HEK293T (cell line): ENCODE measurements around the gene ARHGEF16.

ENCODE experiments used
- CTCF ChIA-PET: fragments of 350-600 bp; formaldehyde crosslinking; extraction: SDS; loops from one replicate; lab custom pipeline; 2021; ENCODE audit warnings: antibody characterized with exemption, inconsistent platforms; lab: Yijun Ruan, JAX
- POLR2A ChIA-PET: fragments of 350-600 bp; formaldehyde crosslinking; extraction: SDS; loops from one replicate; lab custom pipeline; 2020; ENCODE audit warnings: antibody characterized with exemption, inconsistent platforms; lab: Yijun Ruan, JAX
- DNase-seq: peaks from one replicate; pipeline ENCODE4 v3.0.0; 2012; ENCODE audit warnings: mixed read lengths; ENCODE audit errors: extremely low spot score
- ARNT ChIP-seq: fragments of 450-650 bp; IDR thresholded peaks from 2 replicates; pipeline ENCODE4 v1.6.1; 2017; ENCODE audit warnings: mild to moderate bottlenecking
- BHLHE40 ChIP-seq: fragments of 450-650 bp; IDR thresholded peaks from 2 replicates; pipeline ENCODE4 v1.6.1; 2016; ENCODE audit warnings: mild to moderate bottlenecking, moderate library complexity, borderline replicate concordance
- CTBP1 ChIP-seq: fragments of 450-650 bp; IDR thresholded peaks from 2 replicates; pipeline ENCODE4 v1.6.1; 2016; ENCODE audit warnings: borderline replicate concordance
- ELF4 ChIP-seq: fragments of 450-650 bp; IDR thresholded peaks from 2 replicates; pipeline ENCODE4 v1.6.1; 2017; ENCODE audit warnings: antibody characterized with exemption
- FOXA1 ChIP-seq: fragments of 450-650 bp; IDR thresholded peaks from 2 replicates; pipeline ENCODE4 v1.6.1; 2016; ENCODE audit warnings: mild to moderate bottlenecking
- FOXK2 ChIP-seq: fragments of 450-650 bp; IDR thresholded peaks from 2 replicates; pipeline ENCODE4 v1.6.1; 2016; ENCODE audit warnings: mild to moderate bottlenecking
- FOXM1 ChIP-seq: fragments of 450-650 bp; IDR thresholded peaks from 2 replicates; pipeline ENCODE4 v1.6.1; 2017; ENCODE audit warnings: mild to moderate bottlenecking, borderline replicate concordance
- HDGF ChIP-seq: fragments of 450-650 bp; IDR thresholded peaks from 2 replicates; pipeline ENCODE4 v1.6.1; 2017; ENCODE audit warnings: antibody characterized with exemption, borderline replicate concordance
- L3MBTL2 ChIP-seq: fragments of 450-650 bp; conservative IDR thresholded peaks from 2 replicates; pipeline ENCODE4 v1.6.1; 2016; ENCODE audit warnings: mild to moderate bottlenecking
- LEF1 ChIP-seq: fragments of 450-650 bp; IDR thresholded peaks from 2 replicates; pipeline ENCODE4 v1.6.1; 2017; ENCODE audit warnings: mild to moderate bottlenecking, borderline replicate concordance
- NFRKB ChIP-seq: fragments of 450-650 bp; IDR thresholded peaks from 2 replicates; pipeline ENCODE4 v1.6.1; 2016; ENCODE audit warnings: mild to moderate bottlenecking, moderate library complexity
- SP1 ChIP-seq: fragments of 450-650 bp; IDR thresholded peaks from 2 replicates; pipeline ENCODE4 v1.6.1; 2017
- SUZ12 ChIP-seq: fragments of 450-650 bp; IDR thresholded peaks from 2 replicates; pipeline ENCODE4 v1.6.1; 2016; ENCODE audit warnings: mild to moderate bottlenecking
- TARDBP ChIP-seq: fragments of 450-650 bp; IDR thresholded peaks from 2 replicates; pipeline ENCODE4 v1.6.1; 2016
- ZNF384 ChIP-seq: fragments of 450-650 bp; IDR thresholded peaks from 2 replicates; pipeline ENCODE4 v1.6.1; 2016
- TF ChIP-seq, protein P1 (sequence below): fragments of 450-650 bp; IDR thresholded peaks from 2 replicates; pipeline ENCODE4 v1.6.1; 2016

ARHGEF16 gene

DNA sequence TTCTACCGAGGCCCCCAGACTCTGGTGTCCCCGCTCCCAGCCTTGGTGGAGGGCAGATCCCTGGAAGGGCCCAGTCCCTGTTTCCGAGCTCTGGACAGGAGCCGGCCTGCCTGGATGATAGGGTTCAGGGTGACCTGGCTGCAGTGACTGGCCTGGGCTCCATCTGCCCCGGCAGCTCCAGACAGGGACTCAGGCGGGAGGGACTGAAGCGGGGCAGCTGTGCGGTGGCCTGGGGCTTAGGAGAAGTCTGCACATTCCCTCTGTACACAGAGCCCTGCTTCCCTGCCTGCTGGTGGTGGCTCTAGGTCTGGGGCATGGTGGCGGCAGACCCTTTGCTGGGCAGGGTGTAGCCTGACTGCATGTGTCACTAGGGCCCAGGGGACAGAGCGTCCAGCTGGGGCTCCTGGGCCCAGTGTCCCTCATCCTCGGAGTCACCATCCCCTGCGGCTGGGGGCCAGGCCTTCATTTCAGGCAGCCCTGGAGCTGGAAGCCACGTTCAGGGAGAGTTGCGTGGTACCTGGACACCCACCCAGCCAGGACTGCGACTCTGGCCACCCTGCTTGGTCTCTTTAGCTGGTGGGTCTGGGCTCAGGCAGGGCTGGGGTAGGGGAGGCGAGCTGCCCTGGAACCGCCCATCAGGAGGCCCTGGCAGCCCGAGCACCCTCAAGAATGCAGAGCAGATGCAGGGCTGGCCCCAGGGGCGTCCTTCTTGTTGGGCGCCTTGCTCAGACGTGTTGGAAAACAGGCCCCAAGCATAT, 9.6 kb downstream of the ARHGEF16 start:
- no peak for DNase-seq
- POLR2A ChIA-PET = no interaction called here
- TF ChIP-seq SUZ12 (no peak), ZNF384 (no peak), BHLHE40 (no peak), SP1 (no peak), ELF4 (no peak), ARNT (no peak), LEF1 (no peak)
- TF ChIP-seq, protein P1, sequence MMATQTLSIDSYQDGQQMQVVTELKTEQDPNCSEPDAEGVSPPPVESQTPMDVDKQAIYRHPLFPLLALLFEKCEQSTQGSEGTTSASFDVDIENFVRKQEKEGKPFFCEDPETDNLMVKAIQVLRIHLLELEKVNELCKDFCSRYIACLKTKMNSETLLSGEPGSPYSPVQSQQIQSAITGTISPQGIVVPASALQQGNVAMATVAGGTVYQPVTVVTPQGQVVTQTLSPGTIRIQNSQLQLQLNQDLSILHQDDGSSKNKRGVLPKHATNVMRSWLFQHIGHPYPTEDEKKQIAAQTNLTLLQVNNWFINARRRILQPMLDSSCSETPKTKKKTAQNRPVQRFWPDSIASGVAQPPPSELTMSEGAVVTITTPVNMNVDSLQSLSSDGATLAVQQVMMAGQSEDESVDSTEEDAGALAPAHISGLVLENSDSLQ = no peak
- CTCF ChIA-PET = interaction anchor here (2.0 kb wide), 1 partner anchor 11 kb away, joined by 9 read pairs; no protein-coding TSS in a partner anchor

DNA sequence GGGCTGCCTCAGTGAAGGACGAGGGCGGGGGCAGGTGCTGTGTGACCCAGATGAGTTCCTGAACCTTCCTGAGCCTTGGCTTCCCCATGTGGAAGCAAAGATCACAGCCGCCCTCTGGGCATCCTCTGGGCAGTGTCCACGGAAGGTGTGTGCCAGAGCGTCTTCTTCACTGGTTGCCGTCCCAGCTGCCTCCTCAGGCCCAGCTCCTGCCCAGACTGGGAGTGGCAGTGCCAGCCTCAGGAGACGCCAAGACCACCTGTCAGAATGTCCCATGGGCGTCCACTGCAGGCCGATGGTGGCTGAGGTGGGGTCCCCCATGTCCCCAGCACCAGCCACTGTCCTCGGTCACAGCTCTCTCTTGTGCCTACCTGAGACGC, 10.2 kb downstream of the ARHGEF16 start:
- no peak for TF ChIP-seq HDGF
- TF ChIP-seq CTBP1 = no peak
- no peak for TF ChIP-seq FOXK2
- no peak for DNase-seq
- ChIA-PET POLR2A (no interaction called here), CTCF (no interaction called here)

DNA sequence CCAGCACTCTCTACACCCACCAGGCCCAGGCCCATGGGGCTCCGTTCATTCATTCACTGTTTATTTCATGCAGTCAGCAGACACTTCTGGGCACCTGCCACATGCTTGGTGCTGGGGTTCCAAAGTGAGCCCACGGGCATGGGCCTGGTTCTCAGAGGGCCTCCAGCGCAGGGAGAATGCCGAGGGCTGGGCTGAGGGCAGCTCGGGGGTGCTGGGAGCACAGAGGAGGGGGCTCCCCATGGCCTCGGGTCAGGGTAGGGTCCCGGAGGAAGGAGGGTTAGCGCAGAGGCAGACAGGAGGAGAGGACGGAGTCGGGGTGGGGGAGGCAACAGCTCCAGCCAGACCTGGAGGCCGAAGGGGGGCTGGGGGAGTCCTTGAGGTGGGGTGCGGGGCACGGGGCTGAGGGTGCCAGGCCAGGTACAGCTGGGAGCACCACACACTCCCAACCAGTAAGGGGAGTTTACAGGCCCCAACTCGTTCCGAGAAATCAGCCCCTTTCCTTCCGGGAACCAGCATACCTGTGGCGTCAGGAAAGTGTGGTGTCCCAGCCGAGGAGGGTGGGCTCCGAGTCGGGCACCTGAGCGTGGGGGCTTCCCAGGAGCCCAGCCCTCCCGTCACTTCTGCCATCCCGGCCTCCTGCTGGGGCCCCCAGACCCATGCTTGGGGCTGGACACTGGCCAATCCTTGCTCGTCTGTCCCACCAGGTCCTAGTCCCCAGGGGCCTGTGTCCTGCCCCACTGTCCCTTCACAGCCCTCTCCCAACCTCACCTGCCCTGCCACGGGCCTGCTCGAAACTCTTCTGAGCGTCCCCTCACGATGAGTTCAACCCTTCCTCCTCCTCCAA, 10.8 kb downstream of the ARHGEF16 start:
- no peak for TF ChIP-seq FOXK2
- TF ChIP-seq FOXM1 = no peak
- no peak for TF ChIP-seq LEF1
- no peak for TF ChIP-seq NFRKB
- TF ChIP-seq SUZ12 = no peak
- TF ChIP-seq ZNF384 = no peak
- TF ChIP-seq HDGF = no peak
- no peak for TF ChIP-seq CTBP1
- TF ChIP-seq L3MBTL2 = no peak
- no peak for TF ChIP-seq TARDBP

DNA sequence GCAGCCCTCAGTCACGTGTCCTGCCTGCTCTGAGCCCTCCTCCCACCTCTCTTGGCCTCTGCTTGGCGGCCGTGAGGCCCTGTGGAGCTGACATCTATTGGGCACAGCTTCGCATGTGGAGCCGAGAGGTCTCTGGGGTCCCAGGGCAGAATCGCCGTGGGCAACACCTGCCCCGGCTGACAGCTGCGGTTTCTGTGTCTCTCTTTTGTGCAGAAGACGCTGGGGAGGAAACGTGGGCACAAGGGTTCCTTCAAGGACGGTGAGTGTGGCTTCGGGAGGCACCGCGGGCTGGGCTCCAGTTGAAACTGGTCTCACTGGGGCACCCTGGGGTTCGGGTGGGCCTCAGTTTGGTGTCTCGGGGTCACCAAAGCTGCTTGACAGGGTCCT, 11.5 kb downstream of the ARHGEF16 start:
- ChIA-PET POLR2A (no interaction called here), CTCF (no interaction called here)
- TF ChIP-seq, protein P1 = no peak
- TF ChIP-seq L3MBTL2 = no peak
- TF ChIP-seq CTBP1 = no peak
- no peak for TF ChIP-seq HDGF
- no peak for TF ChIP-seq FOXK2
- no peak for TF ChIP-seq SP1
- no peak for TF ChIP-seq NFRKB
- no peak for TF ChIP-seq FOXA1
- TF ChIP-seq TARDBP = no peak
- DNase-seq = no peak

More for the DNA sequence above, 10.8 kb downstream of the ARHGEF16 start:
- POLR2A ChIA-PET = no interaction called here
- CTCF ChIA-PET = no interaction called here
- DNase-seq = no peak

DNA sequence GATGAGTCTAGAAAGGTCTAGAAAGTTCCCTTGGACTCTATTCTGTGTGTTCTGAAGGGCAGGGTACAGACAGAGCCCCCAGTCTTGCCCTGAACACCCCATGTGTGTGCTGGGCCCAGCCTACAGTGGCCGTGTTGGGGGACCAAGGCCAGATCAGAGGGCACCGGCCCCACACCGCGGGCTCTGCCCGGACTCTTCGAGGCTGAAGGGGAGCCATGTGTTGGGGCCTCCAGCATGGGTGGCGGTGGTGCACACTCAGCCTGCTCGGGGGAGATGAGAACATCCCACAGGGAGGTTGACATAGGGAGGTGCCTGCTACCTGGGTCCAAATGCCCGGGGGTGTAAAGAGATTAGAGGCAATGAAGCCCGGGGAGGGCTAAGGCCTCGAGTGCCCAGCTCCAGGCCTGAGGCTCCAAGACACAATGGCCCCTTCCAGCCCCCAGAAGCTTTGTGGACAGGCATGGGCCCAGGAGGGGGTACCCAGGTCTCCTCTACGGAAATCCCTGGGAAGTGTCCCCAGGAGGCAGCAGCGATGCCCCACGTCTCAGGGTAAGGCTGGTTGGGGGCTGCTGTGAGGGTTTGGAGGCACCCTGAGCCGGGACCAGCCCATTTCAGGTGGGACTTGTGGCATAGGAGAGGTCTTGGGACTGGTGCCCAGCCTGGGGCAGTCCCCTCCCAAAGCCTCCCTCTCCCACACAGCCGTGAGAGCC, 12.1 kb downstream of the ARHGEF16 start:
- ChIA-PET CTCF (no interaction called here), POLR2A (no interaction called here)
- DNase-seq = no peak
- TF ChIP-seq ZNF384 (no peak), ARNT (no peak), SUZ12 (no peak), NFRKB (no peak), FOXK2 (no peak), L3MBTL2 (no peak), BHLHE40 (no peak), ELF4 (no peak), CTBP1 (no peak), TARDBP (no peak), HDGF (no peak), FOXA1 (no peak), SP1 (no peak), LEF1 (no peak), FOXM1 (no peak)
- TF ChIP-seq, protein P1 = no peak
